Heart left ventricle (tissue), 13 donors: ENCODE results near the gene KITLG.
"Not testable (repeated sequence)": the region's sequence is repeated elsewhere in the genome, so short reads cannot be mapped to it uniquely, and the experiment has no call there.

ENCODE experiments used
- CTCF ChIP-seq, 12 donors: fragments of 200-600 bp; sonication (generic) in 4 of 12; IDR thresholded peaks; one replicate each; pipeline versions ENCODE4 v1.5.0 to v1.8.0; 2018 to 2022; ENCODE audit warnings: antibody characterized with exemption in 12 of 12, mild to moderate bottlenecking in 5 of 12
- POLR2A ChIP-seq, 2 donors: fragments of 450-650 bp; IDR thresholded peaks; one replicate each; pipeline ENCODE4 v1.6.1; 2017; ENCODE audit warnings: antibody characterized with exemption in 2 of 2, mild to moderate bottlenecking in 2 of 2, moderate library complexity in 2 of 2
- donor health status: ischemic (EF 13 %, LVEDD 7.1; RV severe dilation, severe dysfunction).
- donor health status: DM: no; HTN: yes; CAD: no.
- donor health status: DM: no; HTN: no; CAD: no.
- donor health status: ischemic (EF 25% LVEDD 6.9; RV normal size, moderate dysfunction).
- donor health status: ischemic (EF 25% LVEDD 5.7; RV mildly dilated, moderate dysfunction).
- donor health status: ischemic (EF 35%, LVEDD 5.7; RV mildly dilated, moderate dysfunction).
- donor health status: nonischemic (EF 11% LVEDD 7.7; RV severe dilation, severe dysfunction).
- donor health status: DM: yes; HTN: yes; CAD: no.
- donor health status: PGD.
- donor health status: ischemic (EF 29% LVEDD 5.4; RV normal size, mild dysfunction).
- donor health status: nonischemic (EF 23%, LVEDD 6.1; RV moderate dilation, normal function).

DNA sequence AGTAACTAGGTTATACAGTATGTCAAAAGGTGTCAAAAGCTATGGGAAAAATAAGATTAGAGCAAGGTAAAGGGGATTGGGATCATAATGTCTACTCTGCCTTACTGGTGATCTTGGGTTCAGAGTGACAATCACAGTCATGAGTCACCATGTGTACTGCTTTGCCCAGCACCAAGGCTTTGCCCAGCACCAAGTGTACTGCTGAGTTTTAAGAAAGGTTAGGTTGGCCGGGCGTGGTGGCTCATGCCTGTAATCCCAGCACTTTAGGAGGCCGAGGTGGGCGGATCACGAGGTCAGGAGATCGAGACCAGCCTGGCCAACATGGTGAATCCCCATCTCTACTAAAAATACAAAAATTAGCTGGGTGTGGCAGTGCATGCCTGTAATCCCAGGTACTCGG, 32.3 kb downstream of the KITLG start:
- not testable (repeated sequence) for TF ChIP-seq POLR2A, CTCF (IDR thresholded peaks at IDR 0.05)
